ENCODE results near the gene PGM1.

GRCh38 chr1:63674238-63674864, 81.1 kb downstream of the PGM1 start:
- TF ChIP-seq CTCF (IDR thresholded peaks at IDR 0.05), result peak; percentile 50 to 65 (median 53)
- no peak for TF ChIP-seq POLR2A (IDR thresholded peaks at IDR 0.05; ENCODE audit: low read depth)
